ENCODE data around the gene TADA2B.

DNA sequence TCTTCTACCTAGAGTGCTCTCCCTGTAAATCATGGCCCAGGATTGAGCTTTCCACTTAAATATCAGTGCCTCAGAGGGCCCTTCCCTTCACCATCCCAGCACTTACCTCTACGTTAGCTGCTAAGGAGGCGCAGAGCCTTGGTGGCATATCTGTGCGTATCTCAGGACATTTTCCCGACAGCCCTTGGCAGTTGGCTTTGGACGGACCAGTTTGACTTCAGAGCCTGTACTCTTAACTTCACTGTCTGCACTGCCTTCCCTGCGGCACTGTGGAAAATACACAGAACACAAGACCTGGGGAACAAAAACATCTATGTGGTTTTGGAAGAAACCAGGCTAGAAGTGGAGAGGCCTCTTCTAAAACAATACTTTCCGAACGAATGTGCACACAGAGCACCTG, 2.4 kb downstream of the TADA2B start:
- no peak for TF ChIP-seq ZNF274 (IDR thresholded peaks at IDR 0.05; ENCODE audit: low read depth, low read length)
- no peak for TF ChIP-seq YY1 (IDR thresholded peaks at IDR 0.05; ENCODE audit: insufficient read depth, insufficient read length)

Data from NT2/D1 (cell line).